Fibroblast of lung (primary cell): ENCODE data around the gene FMNL2. TPM values are rescaled to one million over a fixed set of nuclear protein-coding genes. Genes with fewer than 3 reads are reported as not detected.

ENCODE experiments used
- DNase-seq, 2 donors: peaks; one replicate each; pipeline versions ENCODE4 v3.0.0 to v3.0.0-alpha.2; 2010; ENCODE audit warnings: low read depth in 2 of 2
- H2AFZ ChIP-seq: 2 replicates; pipeline ENCODE4 v1.5.1; 2012; ENCODE audit warnings: low read length, control low read depth, inconsistent platforms
- H3K27ac ChIP-seq: 2 replicates; pipeline ENCODE4 v1.5.1; 2011; ENCODE audit warnings: low read length, control low read depth; ENCODE audit not compliant: insufficient read depth
- H3K27me3 ChIP-seq: 2 replicates; pipeline ENCODE4 v1.5.1; 2011; ENCODE audit warnings: mild to moderate bottlenecking, low read length; ENCODE audit not compliant: control insufficient read depth, insufficient read depth
- H3K36me3 ChIP-seq: 2 replicates; pipeline ENCODE4 v1.5.1; 2011; ENCODE audit warnings: low read length; ENCODE audit not compliant: control insufficient read depth, insufficient read depth
- H3K4me1 ChIP-seq: 2 replicates; pipeline ENCODE4 v1.5.1; 2011; ENCODE audit warnings: low read length; ENCODE audit not compliant: control insufficient read depth, insufficient read depth; ENCODE audit errors: extremely low read depth
- H3K4me2 ChIP-seq: 2 replicates; pipeline ENCODE4 v1.5.1; 2011; ENCODE audit warnings: low read length, control low read depth; ENCODE audit not compliant: insufficient read depth; ENCODE audit errors: extremely low read depth
- H3K4me3 ChIP-seq, 4 experiments: fragments of 200-600 bp in 1 of 4; sonication (generic) in 1 of 4; replicated peaks in 1 of 4; 2 replicates each; pipeline ENCODE4 v1.5.1; 2011 to 2016; ENCODE audit warnings: low read length in 4 of 4, low read depth in 3 of 4, mild to moderate bottlenecking in 3 of 4, control low read depth in 2 of 4, inconsistent platforms in 1 of 4, mixed read lengths in 1 of 4; ENCODE audit not compliant: insufficient read depth in 1 of 4; ENCODE audit errors: control extremely low read depth in 1 of 4
- H3K79me2 ChIP-seq: 2 replicates; pipeline ENCODE4 v1.5.1; 2012; ENCODE audit warnings: mild to moderate bottlenecking, low read length, inconsistent platforms; ENCODE audit not compliant: control insufficient read depth, insufficient read depth
- H3K9ac ChIP-seq: 2 replicates; pipeline ENCODE4 v1.5.1; 2011; ENCODE audit warnings: mild to moderate bottlenecking, low read length, control low read depth; ENCODE audit not compliant: insufficient read depth
- H3K9me3 ChIP-seq: 2 replicates; pipeline ENCODE4 v1.5.1; 2012; ENCODE audit warnings: low read depth, low read length; ENCODE audit not compliant: control insufficient read depth, insufficient read depth
- H4K20me1 ChIP-seq: 2 replicates; pipeline ENCODE4 v1.5.1; 2011; ENCODE audit warnings: low read length; ENCODE audit not compliant: control insufficient read depth, insufficient read depth; ENCODE audit errors: extremely low read depth
- EZH2 ChIP-seq: IDR thresholded peaks from 2 replicates; pipeline ENCODE4 v1.5.1; 2012; ENCODE audit warnings: low read length, control low read depth, mild to moderate bottlenecking; ENCODE audit errors: missing control alignments
- polyA plus RNA-seq, 2 donors: library from polyadenylated mRNA; depleted of rRNA in 1 of 2; stranded (reverse) in 1 of 2; unstranded in 1 of 2; fragments of >200 nt; gene quantifications; 2 replicates each; pipeline ENCODE4 v1.2.1, GENCODE V29; 2011 to 2012; ENCODE audit warnings: missing spikeins in 1 of 2
- total RNA-seq: library from RNA; depleted of rRNA; stranded (reverse); fragments of >200 nt; gene quantifications from 2 replicates; pipeline ENCODE4 v1.2.1, GENCODE V29; 2014
- TF ChIP-seq, protein P1 (sequence below), 2 donors: IDR thresholded peaks in 1 of 2; conservative IDR thresholded peaks in 1 of 2; 1 replicate in 1 of 2; 2 replicates in 1 of 2; pipeline ENCODE4 v1.5.1; 2011 to 2012; ENCODE audit warnings: low read length in 2 of 2, control low read depth in 1 of 2, inconsistent platforms in 1 of 2, low read depth in 1 of 2, mild to moderate bottlenecking in 1 of 2

Gene FMNL2
- total and polyA plus RNA-seq, 2 donors (not counting 1 experiment from before 2014, with no cell fraction given), result 12.0 to 30.2 TPM

DNA sequence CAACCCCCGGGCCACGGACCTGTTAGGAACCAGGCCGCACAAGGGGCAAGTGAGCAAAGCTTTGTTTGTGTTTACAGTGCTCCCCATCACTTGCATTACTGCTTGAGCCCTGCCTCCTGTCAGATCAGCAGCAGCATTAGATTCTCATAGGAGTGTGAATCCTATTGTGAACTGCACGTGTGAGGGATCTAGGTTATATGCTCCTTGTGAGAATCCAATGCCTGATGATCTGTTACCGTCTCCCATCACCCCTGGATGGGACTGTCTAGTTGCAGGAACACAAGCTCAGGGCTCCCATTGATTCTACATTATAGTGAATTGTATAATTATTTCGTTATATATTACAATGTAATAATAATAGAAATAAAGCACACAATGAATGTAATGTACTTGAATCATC lies 125.6 kb downstream of the FMNL2 start:
- Histone ChIP-seq H3K9me3 (no peaks in the 10 kb centered on the region), H3K9ac (no peak overlapping the region), H3K79me2 (peaks cover 3% of the 10 kb centered on the region), H4K20me1 (no peaks in the 10 kb centered on the region), H3K4me1 (peaks cover 2% of the 10 kb centered on the region), H3K36me3 (no peaks in the 10 kb centered on the region), H3K27ac (no peak overlapping the region), H2AFZ (no peak overlapping the region), H3K4me2 (no peak overlapping the region), H3K4me3 (no peak overlapping the region), H3K27me3 (no peaks in the 10 kb centered on the region)
- no peak for TF ChIP-seq EZH2
- TF ChIP-seq, protein P1, sequence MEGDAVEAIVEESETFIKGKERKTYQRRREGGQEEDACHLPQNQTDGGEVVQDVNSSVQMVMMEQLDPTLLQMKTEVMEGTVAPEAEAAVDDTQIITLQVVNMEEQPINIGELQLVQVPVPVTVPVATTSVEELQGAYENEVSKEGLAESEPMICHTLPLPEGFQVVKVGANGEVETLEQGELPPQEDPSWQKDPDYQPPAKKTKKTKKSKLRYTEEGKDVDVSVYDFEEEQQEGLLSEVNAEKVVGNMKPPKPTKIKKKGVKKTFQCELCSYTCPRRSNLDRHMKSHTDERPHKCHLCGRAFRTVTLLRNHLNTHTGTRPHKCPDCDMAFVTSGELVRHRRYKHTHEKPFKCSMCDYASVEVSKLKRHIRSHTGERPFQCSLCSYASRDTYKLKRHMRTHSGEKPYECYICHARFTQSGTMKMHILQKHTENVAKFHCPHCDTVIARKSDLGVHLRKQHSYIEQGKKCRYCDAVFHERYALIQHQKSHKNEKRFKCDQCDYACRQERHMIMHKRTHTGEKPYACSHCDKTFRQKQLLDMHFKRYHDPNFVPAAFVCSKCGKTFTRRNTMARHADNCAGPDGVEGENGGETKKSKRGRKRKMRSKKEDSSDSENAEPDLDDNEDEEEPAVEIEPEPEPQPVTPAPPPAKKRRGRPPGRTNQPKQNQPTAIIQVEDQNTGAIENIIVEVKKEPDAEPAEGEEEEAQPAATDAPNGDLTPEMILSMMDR (conservative IDR thresholded peaks at IDR 0.05 in 1 of 2, IDR thresholded peaks at IDR 0.05 in 1 of 2; ENCODE audit: low read depth in 1 of 2, low read length in 2 of 2), result no peak
- no peak for DNase-seq

DNA sequence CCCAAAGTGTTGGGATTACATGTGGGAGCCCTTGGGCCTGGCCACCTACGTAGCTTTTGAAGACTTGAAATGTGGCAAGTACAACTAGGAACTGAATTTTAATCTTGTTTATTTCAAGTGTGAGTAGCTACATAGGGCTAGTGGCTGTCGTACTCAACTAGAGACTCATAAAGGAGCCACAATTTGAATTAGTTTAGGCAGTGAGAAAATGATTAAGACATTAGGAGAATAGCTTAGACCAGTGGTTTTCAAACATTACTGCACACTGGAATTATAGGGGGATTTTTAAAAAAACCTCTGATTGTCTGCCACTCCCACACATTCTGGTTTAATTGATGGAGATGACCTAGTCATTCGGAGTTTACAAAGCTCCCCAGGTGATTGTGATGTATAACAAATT lies 127.1 kb downstream of the FMNL2 start:
- Histone ChIP-seq H3K9me3 (no peaks in the 10 kb centered on the region), H3K27ac (no peak overlapping the region), H3K79me2 (peaks cover 3% of the 10 kb centered on the region), H4K20me1 (no peaks in the 10 kb centered on the region), H3K27me3 (no peaks in the 10 kb centered on the region), H3K4me3 (no peak overlapping the region), H3K36me3 (no peaks in the 10 kb centered on the region), H2AFZ (no peak overlapping the region), H3K9ac (no peak overlapping the region), H3K4me1 (peaks cover 2% of the 10 kb centered on the region), H3K4me2 (no peak overlapping the region)
- DNase-seq, result no peak
- TF ChIP-seq EZH2, result no peak
- TF ChIP-seq, protein P1 (conservative IDR thresholded peaks at IDR 0.05 in 1 of 2, IDR thresholded peaks at IDR 0.05 in 1 of 2; ENCODE audit: low read depth in 1 of 2, low read length in 2 of 2), result no peak

DNA sequence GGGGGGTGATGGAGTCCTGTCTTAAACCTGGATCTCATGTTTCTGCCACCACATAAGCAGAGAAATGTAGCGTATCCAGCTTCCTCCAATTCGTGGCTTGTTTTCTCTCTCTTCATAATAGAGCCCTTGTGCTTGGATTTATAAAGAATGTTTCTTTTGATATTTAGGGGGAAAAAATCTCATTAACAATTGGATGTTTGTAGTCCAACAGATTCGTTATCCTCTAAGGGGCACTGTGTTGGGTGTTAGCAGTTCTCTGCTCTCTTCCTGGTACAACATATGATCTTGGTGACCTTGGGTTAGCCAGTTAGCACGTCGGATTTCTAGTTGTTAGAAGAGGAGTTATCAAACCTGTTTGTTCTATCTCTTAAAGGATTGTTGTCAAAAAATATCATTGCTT lies 127.8 kb downstream of the FMNL2 start:
- H3K4me2 ChIP-seq, result no peak overlapping the region
- no peaks in the 10 kb centered on the region for H3K36me3 ChIP-seq
- H3K79me2 ChIP-seq, result peaks cover 6% of the 10 kb centered on the region
- no peak overlapping the region for H2AFZ ChIP-seq
- no peaks in the 10 kb centered on the region for H3K27me3 ChIP-seq
- peaks cover 2% of the 10 kb centered on the region for H3K4me1 ChIP-seq
- H3K27ac ChIP-seq, result no peak overlapping the region
- no peak for TF ChIP-seq EZH2
- TF ChIP-seq, protein P1 (conservative IDR thresholded peaks at IDR 0.05 in 1 of 2, IDR thresholded peaks at IDR 0.05 in 1 of 2; ENCODE audit: low read depth in 1 of 2, low read length in 2 of 2), result no peak
- no peak for DNase-seq
- no peaks in the 10 kb centered on the region for H3K9me3 ChIP-seq
- no peak overlapping the region for H3K4me3 ChIP-seq
- no peaks in the 10 kb centered on the region for H4K20me1 ChIP-seq
- no peak overlapping the region for H3K9ac ChIP-seq
